Measurements from ENCODE around the gene DCTN1. TPM values are rescaled to one million over a fixed set of nuclear protein-coding genes. Genes with fewer than 3 reads are reported as not detected.

Gene DCTN1
- polyA plus RNA-seq, 2 of the 4 experiments (the other 2 are of a cell fraction) = 95.1 to 106 TPM

GRCh38 chr2:74396149-74396548 is 16.0 kb upstream of the DCTN1 start:
- H3K27ac ChIP-seq = no peak overlapping the region
- WGBS (ENCODE audit: missing lambda C conversion rate) = 86% methylated on average over 2 of the region's 2 CpGs
- no peak for ATAC-seq

DNA sequence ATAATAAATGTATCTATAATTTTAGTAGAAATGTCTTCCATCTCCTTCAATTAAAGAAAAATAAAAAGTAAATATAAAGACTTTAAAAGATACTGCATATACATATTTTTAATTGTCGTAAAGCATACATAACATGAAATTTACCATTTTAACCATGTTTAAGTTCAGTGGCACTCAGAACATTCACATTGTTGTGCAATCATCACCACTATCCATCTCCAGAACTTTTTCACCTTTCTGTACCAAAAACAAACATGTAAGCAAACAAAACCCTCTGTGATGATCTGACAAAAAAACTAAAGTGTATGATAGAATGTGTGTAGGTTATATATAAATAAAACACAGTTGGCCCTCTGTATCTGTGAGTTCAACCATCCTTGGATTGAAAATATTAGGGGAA is 13.4 kb upstream of the DCTN1 start:
- peaks cover 24% of the 10 kb centered on the region for H3K4me1 ChIP-seq
- ATAC-seq = no peak
- FAIRE-seq = no peak
- H3K27ac ChIP-seq = no peak overlapping the region
- WGBS (ENCODE audit: missing lambda C conversion rate) = 87% methylated on average over 1 of the region's 1 CpG
- CTCF ChIA-PET = interaction anchor here (1.4 to 3.7 kb wide), 3 partner anchors 15 to 50 kb away, joined by 4 to 16 read pairs (median 15); no protein-coding TSS in a partner anchor
- POLR2A ChIA-PET = no interaction called here
- H3K4me2 ChIP-seq = no peak overlapping the region
- H3K9me3 ChIP-seq = no peaks in the 10 kb centered on the region
- no peak overlapping the region for H3K4me3 ChIP-seq
- TF ChIP-seq KDM5A (IDR thresholded peaks at IDR 0.05) (no peak), RNF2 (IDR thresholded peaks at IDR 0.05; ENCODE audit: borderline replicate concordance, low read depth) (no peak), POLR2A (IDR thresholded peaks at IDR 0.05; ENCODE audit: low read length) (no peak), CEBPB (IDR thresholded peaks at IDR 0.05) (peak in 1 of 2 experiments; percentile 56; a peak in 2 of 4 replicates), HOXB5 (CRISPR knock-in tag; IDR thresholded peaks at IDR 0.05) (no peak)
- DNase-seq (ENCODE audit: low read depth in 1 of 2, low spot score in 1 of 2) = no peak

More at GRCh38 chr2:74396149-74396548, 16.0 kb upstream of the DCTN1 start:
- Histone ChIP-seq H3K4me2 (no peak overlapping the region), H3K4me3 (no peak overlapping the region), H3K9me3 (no peaks in the 10 kb centered on the region), H3K4me1 (peaks cover 10% of the 10 kb centered on the region; the same call in 2 of the 3 replicates)
- no peak for TF ChIP-seq BCL3 (IDR thresholded peaks at IDR 0.05)
- TF ChIP-seq FOSL2 (IDR thresholded peaks at IDR 0.05) = no peak
- no peak for TF ChIP-seq FOSL2 (CRISPR knock-in tag; IDR thresholded peaks at IDR 0.05)
- no peak for TF ChIP-seq ZNF302 (CRISPR knock-in tag; IDR thresholded peaks at IDR 0.05)
- TF ChIP-seq, protein P1, sequence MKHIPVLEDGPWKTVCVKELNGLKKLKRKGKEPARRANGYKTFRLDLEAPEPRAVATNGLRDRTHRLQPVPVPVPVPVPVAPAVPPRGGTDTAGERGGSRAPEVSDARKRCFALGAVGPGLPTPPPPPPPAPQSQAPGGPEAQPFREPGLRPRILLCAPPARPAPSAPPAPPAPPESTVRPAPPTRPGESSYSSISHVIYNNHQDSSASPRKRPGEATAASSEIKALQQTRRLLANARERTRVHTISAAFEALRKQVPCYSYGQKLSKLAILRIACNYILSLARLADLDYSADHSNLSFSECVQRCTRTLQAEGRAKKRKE (CRISPR knock-in tag; IDR thresholded peaks at IDR 0.05; ENCODE audit: low read depth) = no peak
- TF ChIP-seq SREBF2 (IDR thresholded peaks at IDR 0.05) = no peak
- no peak for TF ChIP-seq CBX2 (IDR thresholded peaks at IDR 0.05; ENCODE audit: borderline replicate concordance, low read depth)
- no peak for TF ChIP-seq SMC3 (IDR thresholded peaks at IDR 0.05)
- TF ChIP-seq NR3C1 (IDR thresholded peaks at IDR 0.05) = no peak
- TF ChIP-seq, protein P2, sequence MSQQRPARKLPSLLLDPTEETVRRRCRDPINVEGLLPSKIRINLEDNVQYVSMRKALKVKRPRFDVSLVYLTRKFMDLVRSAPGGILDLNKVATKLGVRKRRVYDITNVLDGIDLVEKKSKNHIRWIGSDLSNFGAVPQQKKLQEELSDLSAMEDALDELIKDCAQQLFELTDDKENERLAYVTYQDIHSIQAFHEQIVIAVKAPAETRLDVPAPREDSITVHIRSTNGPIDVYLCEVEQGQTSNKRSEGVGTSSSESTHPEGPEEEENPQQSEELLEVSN (IDR thresholded peaks at IDR 0.05; ENCODE audit: borderline replicate concordance, low read depth) = no peak
- no peak for TF ChIP-seq ZC3H11A (IDR thresholded peaks at IDR 0.05)
- no peak for TF ChIP-seq NPAS2 (CRISPR knock-in tag; IDR thresholded peaks at IDR 0.05; ENCODE audit: borderline replicate concordance)
- FAIRE-seq = no peak
- CTCF ChIA-PET = interaction anchor here (1.7 kb wide), 1 partner anchor 60 kb away, joined by 3 read pairs; no protein-coding TSS in a partner anchor
- POLR2A ChIA-PET = no interaction called here
- DNase-seq (ENCODE audit: low read depth in 1 of 2, low spot score in 1 of 2) = no peak

GRCh38 chr2:74392449-74392743 is 12.3 kb upstream of the DCTN1 start:
- ATAC-seq = peak in 1 of 2 experiments; percentile 10; a peak in 1 of 6 replicates
- ChIA-PET POLR2A (interaction anchor here (0.6 to 1.0 kb wide), 3 partner anchors 29 to 564 kb away, joined by 3 to 5 read pairs (median 3); partner anchors contain the start of genes C2orf81, STAMBP and WDR54), CTCF (interaction anchor here (0.7 to 4.7 kb wide), 31 partner anchors 10 to 567 kb away, joined by 3 to 39 read pairs (median 5); partner anchors contain the start of genes DCTN1, INO80B and MOGS)
- Histone ChIP-seq H3K27ac (peak overlapping the region; percentile 85 to 93), H3K4me1 (peaks cover 24% of the 10 kb centered on the region), H3K4me3 (peak overlapping the region; percentile 72), H3K9me3 (no peaks in the 10 kb centered on the region), H3K4me2 (peak overlapping the region; percentile 90)
- 57% methylated on average over 13 of the region's 13 CpGs for WGBS (ENCODE audit: missing lambda C conversion rate)
- TF ChIP-seq NR3C1 (IDR thresholded peaks at IDR 0.05) = no peak
- no peak for TF ChIP-seq RARB (CRISPR knock-in tag; IDR thresholded peaks at IDR 0.05)
- no peak for TF ChIP-seq TP53 (CRISPR knock-in tag; IDR thresholded peaks at IDR 0.05)
- TF ChIP-seq MYC (IDR thresholded peaks at IDR 0.05; ENCODE audit: borderline replicate concordance, low read length) = no peak
- TF ChIP-seq ELK1 (IDR thresholded peaks at IDR 0.05; ENCODE audit: low read depth, low read length) = no peak
- TF ChIP-seq SREBF2 (IDR thresholded peaks at IDR 0.05) = no peak
- TF ChIP-seq, protein P3, sequence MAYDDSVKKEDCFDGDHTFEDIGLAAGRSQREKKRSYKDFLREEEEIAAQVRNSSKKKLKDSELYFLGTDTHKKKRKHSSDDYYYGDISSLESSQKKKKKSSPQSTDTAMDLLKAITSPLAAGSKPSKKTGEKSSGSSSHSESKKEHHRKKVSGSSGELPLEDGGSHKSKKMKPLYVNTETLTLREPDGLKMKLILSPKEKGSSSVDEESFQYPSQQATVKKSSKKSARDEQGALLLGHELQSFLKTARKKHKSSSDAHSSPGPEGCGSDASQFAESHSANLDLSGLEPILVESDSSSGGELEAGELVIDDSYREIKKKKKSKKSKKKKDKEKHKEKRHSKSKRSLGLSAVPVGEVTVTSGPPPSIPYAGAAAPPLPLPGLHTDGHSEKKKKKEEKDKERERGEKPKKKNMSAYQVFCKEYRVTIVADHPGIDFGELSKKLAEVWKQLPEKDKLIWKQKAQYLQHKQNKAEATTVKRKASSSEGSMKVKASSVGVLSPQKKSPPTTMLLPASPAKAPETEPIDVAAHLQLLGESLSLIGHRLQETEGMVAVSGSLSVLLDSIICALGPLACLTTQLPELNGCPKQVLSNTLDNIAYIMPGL (CRISPR knock-in tag; IDR thresholded peaks at IDR 0.05; ENCODE audit: borderline replicate concordance) = no peak
- no peak for TF ChIP-seq RFX5 (IDR thresholded peaks at IDR 0.05)
- TF ChIP-seq GATA3 (IDR thresholded peaks at IDR 0.05; ENCODE audit: borderline replicate concordance) = no peak
- TF ChIP-seq BCL3 (IDR thresholded peaks at IDR 0.05) = no peak
- no peak for TF ChIP-seq POLR2AphosphoS2 (conservative IDR thresholded peaks at IDR 0.05; ENCODE audit: low read length)
- TF ChIP-seq, protein P2 (IDR thresholded peaks at IDR 0.05; ENCODE audit: borderline replicate concordance, low read depth) = no peak
- no peak for FAIRE-seq
- DNase-seq (ENCODE audit: low read depth in 1 of 2, low spot score in 1 of 2) = no peak

Measured in A549 (cell line).